ENCODE data around the gene C5.
"Not testable (repeated sequence)": the region's sequence is repeated elsewhere in the genome, so short reads cannot be mapped to it uniquely, and the experiment has no call there.

- not testable (repeated sequence) for TF ChIP-seq CTCF (IDR thresholded peaks at IDR 0.05; ENCODE audit: insufficient read depth, low read length); POLR2AphosphoS5 (IDR thresholded peaks at IDR 0.05; ENCODE audit: low read depth); REST (IDR thresholded peaks at IDR 0.05; ENCODE audit: insufficient replicate concordance, low read depth); SPI1 (IDR thresholded peaks at IDR 0.05; ENCODE audit: borderline replicate concordance, low read depth)
Observed at GRCh38 chr9:121028285-121028684, 21.8 kb downstream of the C5 start.
